Stimulated activated CD4-positive, alpha-beta T cell treated with anti-CD3 and anti-CD28 coated beads, Interleukin-12 subunit alpha, Interleukin-12 subunit beta, amount 100 ng/mL, for 48 hours (primary cell): ENCODE measurements around the gene PIGW.

Source experiments
- DNase-seq, 3 donors: peaks; one replicate each; pipeline ENCODE4 v3.0.0-alpha.2; 2020; ENCODE audit warnings: low read depth in 2 of 3, low spot score in 1 of 3

PIGW gene

DNA sequence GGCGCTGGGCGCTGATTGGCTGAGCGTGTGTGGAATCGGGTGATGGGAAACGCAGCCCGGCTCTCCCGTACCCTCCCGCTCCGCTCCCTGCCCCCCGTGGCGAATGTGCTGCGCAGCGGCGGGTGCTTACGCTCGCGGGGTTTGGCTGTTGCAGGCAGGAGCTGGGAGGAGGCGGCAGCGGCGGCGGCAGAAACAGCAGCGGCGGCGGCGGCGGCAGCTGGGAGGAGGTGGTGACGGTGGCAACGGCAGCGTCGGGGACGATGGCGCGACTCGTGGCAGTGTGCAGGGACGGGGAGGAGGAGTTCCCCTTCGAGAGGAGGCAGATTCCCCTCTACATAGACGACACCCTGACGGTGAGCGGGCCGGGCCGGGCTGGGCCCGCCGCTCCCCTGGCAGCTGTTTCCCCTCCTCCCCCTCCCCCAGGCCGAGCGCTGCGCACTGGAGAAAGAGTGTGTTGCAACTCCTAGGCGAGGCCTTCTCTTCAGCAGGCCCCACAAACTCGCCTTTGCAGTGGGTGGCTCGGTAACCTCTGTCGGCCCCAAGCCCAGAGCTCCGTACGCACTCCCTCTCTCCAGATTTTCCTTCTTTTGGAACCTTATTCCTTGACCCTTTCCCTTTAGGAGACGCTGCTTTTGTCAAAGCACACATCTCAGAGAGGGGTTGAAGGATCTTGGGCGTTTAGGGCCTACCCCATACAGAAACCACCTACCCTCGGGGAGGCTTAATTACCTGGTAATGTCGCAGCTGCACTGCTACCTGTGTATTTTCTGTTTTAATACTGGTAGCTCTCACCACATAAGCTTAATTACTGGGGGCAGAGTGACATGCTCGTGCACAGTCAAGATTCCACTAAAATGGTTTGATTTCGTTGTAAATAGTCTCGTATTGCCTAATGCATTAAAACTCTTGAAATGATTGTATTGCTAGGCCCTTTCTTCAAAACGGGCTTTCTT is 11.0 kb downstream of the PIGW start:
- DNase-seq = peak; percentile 94 to 97 (median 94)

DNA sequence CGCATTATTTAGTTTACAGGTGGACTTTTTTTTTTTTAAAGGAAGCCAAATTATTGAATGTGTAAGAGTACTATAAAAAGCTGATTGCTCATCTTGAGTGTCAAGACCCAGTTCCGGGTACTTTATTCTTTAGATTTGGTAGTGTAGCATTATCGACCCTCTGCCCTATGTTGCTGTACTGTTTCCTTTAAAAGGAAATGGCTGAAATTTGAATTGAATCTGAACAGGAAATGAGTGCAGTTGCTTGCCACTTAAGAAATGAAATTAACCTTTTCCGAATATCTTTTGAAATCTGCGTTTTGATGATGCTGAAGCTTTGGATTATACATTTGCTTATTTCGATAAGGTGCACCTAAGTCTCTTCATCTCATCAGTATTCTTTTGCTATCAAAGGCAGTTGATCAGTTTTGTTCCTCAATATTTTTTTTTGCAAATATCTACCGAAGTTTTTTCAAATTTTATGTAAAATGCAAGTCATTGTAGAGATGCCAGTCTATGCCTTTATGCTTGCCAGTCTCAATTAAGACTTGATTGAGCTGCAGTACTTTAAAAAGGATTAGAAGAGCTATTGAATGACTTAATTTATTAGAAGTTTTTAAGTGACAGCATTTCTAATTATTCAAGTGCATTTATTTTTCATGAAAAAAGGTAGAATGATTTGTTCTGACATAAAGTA is 11.8 kb downstream of the PIGW start:
- DNase-seq = no peak

DNA sequence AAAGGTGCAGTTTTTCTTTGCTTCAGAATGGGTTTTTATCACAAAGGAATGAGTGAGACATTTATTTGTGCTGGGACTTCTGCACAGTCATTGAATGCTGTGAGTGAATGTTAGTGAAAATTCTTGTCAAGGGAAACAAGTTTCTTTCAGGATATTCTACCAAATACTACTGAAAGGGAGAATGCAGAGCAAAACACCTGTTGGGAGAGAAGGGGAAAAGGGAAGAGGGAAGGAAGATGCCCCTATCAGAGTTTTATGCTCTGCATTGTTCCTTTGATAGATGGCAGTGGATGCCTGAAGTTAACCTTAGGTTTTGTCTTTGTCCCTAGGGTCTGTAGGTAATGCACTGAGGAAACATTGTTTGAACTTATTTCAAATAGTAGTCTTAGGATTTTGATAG is 13.0 kb downstream of the PIGW start:
- no peak for DNase-seq

GRCh38 chr17:36550491-36551417 is 16.0 kb downstream of the PIGW start:
- no peak for DNase-seq

DNA sequence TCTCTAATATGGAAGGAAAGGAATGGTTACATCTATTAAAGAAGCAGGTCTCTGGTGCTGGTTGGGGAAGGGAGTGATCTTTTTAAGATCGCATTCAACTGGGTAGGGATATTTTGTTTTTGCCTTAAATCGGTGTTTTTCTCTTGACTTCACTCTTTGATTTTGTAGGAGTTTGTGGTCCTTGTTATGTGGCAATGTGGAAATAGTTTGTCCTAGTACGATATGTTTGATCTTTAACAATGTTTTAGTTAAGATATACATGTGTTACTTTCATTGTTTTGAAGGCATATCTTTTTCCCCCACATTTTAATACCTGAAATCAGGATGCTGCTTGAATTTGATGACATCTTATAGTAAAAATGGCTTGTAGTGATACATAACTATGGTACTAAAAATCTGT is 18.7 kb downstream of the PIGW start:
- DNase-seq = no peak

- no peak for DNase-seq
Measured at GRCh38 chr17:36566081-36566480, 31.3 kb downstream of the PIGW start.

DNA sequence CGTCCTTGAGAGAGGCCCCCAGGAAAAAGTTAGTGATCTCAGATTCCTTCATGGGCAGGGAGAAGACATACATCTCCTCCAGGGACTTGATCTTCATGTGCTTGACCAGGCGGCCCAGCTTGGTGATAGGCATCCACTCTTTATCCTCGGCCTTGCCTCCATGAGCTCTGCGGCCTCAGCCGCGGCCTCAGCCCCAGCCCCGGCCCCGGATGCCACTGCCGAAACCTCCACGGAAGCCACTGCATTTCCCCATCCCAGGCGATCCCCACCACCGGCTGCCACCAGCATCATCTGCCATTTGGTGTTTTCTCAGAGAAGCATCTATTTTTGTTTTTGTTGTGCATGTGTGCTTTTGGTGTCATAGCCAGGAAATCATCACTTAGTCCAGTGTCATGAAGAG is 40.2 kb downstream of the PIGW start:
- no peak for DNase-seq

- no peak for DNase-seq
Measured at GRCh38 chr17:36576793-36577192, 42.0 kb downstream of the PIGW start.

GRCh38 chr17:36578671-36579070 is 43.9 kb downstream of the PIGW start:
- no peak for DNase-seq

DNA sequence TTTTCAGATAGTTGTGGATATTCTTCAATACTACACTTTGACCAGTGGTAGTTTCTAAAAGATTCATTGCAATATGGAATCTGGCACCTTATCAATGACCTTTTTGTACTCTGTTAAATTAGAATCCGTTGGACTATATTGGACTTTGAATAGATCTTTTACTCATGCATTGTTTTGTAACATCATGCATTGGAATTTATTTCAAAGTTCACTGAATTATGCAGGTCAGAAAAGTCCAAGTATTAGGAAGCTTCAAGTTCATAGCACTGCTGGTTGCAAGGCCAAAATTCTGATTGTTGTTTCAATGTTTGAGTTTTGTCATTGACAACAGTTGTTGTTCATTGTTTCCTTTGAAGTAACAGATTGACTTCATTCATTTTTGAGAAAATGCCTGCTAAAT is 49.0 kb downstream of the PIGW start:
- DNase-seq = no peak

DNA sequence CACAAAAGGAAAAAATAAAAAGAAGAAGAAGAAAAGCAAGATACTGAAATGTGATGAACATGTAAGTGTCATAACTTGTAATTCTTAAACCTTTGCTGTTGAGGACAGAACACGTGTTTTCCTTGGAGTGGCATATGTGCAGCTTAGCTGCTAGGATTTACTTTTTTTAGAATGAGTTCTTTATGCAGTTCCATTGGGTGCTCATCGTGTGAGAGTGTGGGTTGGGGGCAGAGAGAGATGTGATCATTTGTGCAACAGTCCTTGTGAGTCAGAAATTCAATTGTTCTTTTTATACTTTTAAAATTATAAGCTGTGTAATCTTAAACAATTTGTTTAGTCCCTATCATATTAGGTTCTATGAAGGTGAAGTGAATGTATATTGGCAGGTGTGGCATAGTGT is 51.4 kb downstream of the PIGW start:
- no peak for DNase-seq
